Activated CD8-positive, alpha-beta memory T cell treated with anti-CD3 and anti-CD28 coated beads, Interleukin-2, amount 10 ng/mL, durations not matched to agents 7 days and 5 days (primary cell): ENCODE measurements around the gene FKBP9. TPM values are rescaled to one million over a fixed set of nuclear protein-coding genes. Genes with fewer than 3 reads are reported as not detected.
"Not testable (repeated sequence)": the region's sequence is repeated elsewhere in the genome, so short reads cannot be mapped to it uniquely, and the experiment has no call there.

Experiments
- ATAC-seq: fragments of 150-1000 bp; cut with Tn5 transposase; one replicate; pipeline ENCODE4 v1.10.0; 2021; ENCODE audit warnings: moderate library complexity
- CTCF ChIA-PET: fragments of 350-600 bp; sonication (Branson Sonifier 250); formaldehyde crosslinking; loops from one replicate; lab custom pipeline; 2021; ENCODE audit warnings: antibody characterized with exemption; lab: Charles Lee
- DNase-seq: peaks from one replicate; pipeline ENCODE4 v3.0.0-alpha.2; 2020
- H3K27ac Mint-ChIP-seq: one replicate; pipeline ENCODE4 v1.8.0; 2021; ENCODE audit warnings: mild to moderate bottlenecking, mixed read lengths
- H3K27me3 Mint-ChIP-seq: one replicate; pipeline ENCODE4 v1.8.0; 2021; ENCODE audit warnings: mixed read lengths
- H3K36me3 Mint-ChIP-seq: one replicate; pipeline ENCODE4 v1.8.0; 2021; ENCODE audit warnings: mild to moderate bottlenecking, mixed read lengths
- H3K4me1 Mint-ChIP-seq: one replicate; pipeline ENCODE4 v1.8.0; 2021; ENCODE audit warnings: mixed read lengths
- H3K4me3 Mint-ChIP-seq: one replicate; pipeline ENCODE4 v1.8.0; 2021; ENCODE audit warnings: mild to moderate bottlenecking, moderate library complexity, mixed read lengths
- H3K9me3 Mint-ChIP-seq: one replicate; pipeline ENCODE4 v1.8.0; 2022; ENCODE audit warnings: low read depth, mixed read lengths
- total RNA-seq, 2 experiments: library from RNA; stranded (reverse); gene quantifications; one replicate each; pipeline ENCODE4 v1.2.3, GENCODE V29; 2021

FKBP9 gene
- total RNA-seq: 1 to 10 TPM in 1 of 2 experiments, under 1 TPM in 1; 0.53 to 1.5 TPM

DNA sequence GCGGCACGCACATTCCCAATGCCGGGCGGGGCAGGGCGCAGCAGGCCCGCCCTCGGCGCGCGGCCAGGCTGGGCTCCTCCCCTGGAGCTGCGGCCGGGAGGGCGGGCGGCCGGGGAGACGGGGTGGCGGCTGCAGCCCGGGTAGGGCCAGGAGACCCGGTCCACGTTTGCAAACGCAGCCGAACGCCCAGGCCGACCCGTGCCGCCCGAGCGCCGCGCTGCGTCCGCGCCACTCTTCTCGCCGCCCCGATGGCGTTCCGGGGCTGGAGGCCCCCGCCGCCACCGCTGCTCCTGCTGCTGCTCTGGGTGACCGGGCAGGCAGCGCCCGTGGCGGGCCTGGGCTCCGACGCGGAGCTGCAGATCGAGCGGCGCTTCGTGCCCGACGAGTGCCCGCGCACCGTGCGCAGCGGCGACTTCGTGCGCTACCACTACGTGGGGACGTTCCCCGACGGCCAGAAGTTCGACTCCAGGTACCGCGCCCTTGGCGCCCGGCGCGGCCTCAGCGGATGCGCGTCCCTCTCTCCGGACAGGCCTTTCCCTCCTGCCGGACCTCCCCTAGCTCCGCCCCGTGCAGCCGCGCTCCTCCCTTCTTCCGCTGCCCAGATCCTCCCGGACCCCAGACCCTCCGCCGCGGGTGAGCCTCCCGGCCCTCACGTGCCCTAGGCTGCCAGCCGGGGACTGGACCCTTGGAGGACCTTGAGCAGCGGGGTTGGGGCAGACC, at the start of gene FKBP9:
Gene FKBP9, plus strand, starts transcription at position 115 of the 720 bp plus-strand sequence. Its CDS starts 134 bp downstream, at position 249.
- Mint-ChIP-seq H3K4me3 (peak within 1 kb of the TSS; percentile 73), H3K27ac (no peak within 1 kb of the TSS), H3K9me3 (no peaks in the 10 kb centered on the region), H3K27me3 (peaks cover 40% of the 10 kb centered on the region), H3K4me1 (peaks cover 5% of the 10 kb centered on the region), H3K36me3 (peaks cover 2% of the 10 kb centered on the region)
- ATAC-seq: peak; percentile 78
- CTCF ChIA-PET: interaction anchor here (1.0 to 1.2 kb wide), 2 partner anchors 83 to 111 kb away, joined by 3 read pairs; no protein-coding TSS in a partner anchor
- DNase-seq: no peak

DNA sequence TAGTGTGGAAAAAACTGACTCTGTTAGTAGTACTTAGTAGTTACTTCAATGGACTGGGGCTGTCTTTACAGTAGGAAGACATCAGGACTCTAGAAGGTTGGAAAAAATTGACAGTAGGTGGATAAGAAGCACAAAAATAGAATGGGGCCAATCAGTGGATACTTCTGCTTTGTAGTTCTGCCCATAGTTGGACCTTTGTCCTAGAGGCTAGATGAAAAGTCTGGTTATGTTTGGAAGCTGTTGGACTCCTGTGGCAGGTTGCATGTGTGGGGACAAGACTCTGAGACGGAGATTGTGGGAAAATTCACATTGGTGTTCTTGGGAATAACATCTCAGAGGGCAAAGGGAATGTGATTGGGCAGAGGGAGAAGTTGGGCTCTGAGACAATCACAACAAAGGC, 47.0 kb upstream of the FKBP9 start:
- Mint-ChIP-seq H3K9me3 (no peaks in the 10 kb centered on the region), H3K36me3 (no peaks in the 10 kb centered on the region), H3K4me3 (no peak overlapping the region), H3K27me3 (no peaks in the 10 kb centered on the region), H3K4me1 (peaks cover 9% of the 10 kb centered on the region), H3K27ac (no peak overlapping the region)
- ATAC-seq (no peak), DNase-seq (no peak)
- CTCF ChIA-PET: no interaction called here

DNA sequence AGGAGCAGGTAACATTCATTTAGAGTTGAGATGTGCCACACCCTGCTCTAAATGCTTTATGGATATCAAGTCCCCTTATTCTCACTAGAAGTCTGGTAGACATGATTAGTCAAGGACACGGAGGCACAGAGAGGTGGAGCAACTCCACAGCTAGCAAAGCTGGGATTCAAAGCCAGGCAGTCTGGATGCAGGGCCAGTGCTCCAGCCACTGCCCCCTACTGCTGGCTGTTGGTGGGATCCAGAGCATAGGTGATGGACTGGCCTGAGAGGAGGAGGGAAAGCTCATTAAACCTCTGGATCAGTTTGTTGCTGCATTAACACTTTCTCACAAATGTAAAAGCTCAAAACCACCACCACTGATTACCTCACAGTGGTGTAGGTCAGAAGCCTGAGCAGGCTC, 43.1 kb upstream of the FKBP9 start:
- no peak overlapping the region for H3K4me3 Mint-ChIP-seq
- peaks cover 5% of the 10 kb centered on the region for H3K36me3 Mint-ChIP-seq
- H3K9me3 Mint-ChIP-seq: no peaks in the 10 kb centered on the region
- no peaks in the 10 kb centered on the region for H3K27me3 Mint-ChIP-seq
- no peaks in the 10 kb centered on the region for H3K4me1 Mint-ChIP-seq
- DNase-seq: no peak
- no peak for ATAC-seq
- no peak overlapping the region for H3K27ac Mint-ChIP-seq
- CTCF ChIA-PET: no interaction called here

DNA sequence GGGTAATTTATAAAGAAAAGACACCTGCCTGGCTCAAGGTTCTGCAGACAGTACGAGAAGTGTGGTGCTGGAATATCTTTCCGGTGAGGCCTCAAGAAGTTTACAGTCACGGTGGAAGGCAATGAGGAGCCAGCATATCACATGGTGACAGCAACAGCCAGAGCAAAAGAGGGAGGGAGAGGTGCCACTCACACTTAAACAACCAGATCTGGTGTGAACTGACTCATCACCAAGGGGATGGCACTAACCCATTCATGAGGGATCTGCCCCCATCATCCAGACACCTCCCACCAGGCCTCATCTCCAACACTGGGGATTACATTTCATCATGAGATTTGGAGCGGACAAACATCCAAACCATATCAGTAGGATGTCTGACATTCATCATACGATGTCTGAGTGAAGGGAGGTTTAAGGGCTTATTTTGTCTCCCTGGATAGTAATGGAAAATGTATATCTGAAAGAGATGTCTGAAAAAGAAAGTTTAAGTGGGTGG, 42.2 kb upstream of the FKBP9 start:
- no peak for ATAC-seq
- no peaks in the 10 kb centered on the region for H3K27me3 Mint-ChIP-seq

GRCh38 chr7:32916006-32916405, 41.2 kb upstream of the FKBP9 start:
- DNase-seq (no peak), ATAC-seq (no peak)
- CTCF ChIA-PET: no interaction called here
- Mint-ChIP-seq H3K9me3 (no peaks in the 10 kb centered on the region), H3K36me3 (peaks cover 5% of the 10 kb centered on the region), H3K4me1 (no peaks in the 10 kb centered on the region), H3K27me3 (no peaks in the 10 kb centered on the region), H3K27ac (no peak overlapping the region), H3K4me3 (no peak overlapping the region)

More for the DNA sequence above, 42.2 kb upstream of the FKBP9 start:
- Mint-ChIP-seq H3K9me3 (no peaks in the 10 kb centered on the region), H3K4me1 (no peaks in the 10 kb centered on the region), H3K36me3 (peaks cover 5% of the 10 kb centered on the region), H3K4me3 (no peak overlapping the region), H3K27ac (no peak overlapping the region)
- CTCF ChIA-PET: no interaction called here
- DNase-seq: no peak

DNA sequence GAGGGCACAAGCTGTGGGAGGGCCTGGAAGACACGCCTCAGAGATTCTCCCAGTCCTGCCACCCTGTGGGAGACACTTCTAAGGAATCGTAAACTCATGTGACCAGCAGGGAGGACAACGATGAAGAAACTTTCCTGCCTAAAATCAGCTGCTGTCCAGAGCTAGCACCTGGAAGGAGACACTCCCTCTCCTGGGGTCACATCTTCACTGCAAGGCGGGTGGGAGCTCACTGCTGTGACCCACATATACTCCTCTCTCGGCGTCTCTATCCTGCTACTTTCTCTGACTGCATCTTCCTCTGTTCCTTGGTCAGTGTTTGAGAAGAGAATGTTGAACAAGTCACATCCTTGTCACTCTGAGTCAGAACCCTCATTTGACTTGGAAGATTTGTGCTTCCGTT, 40.2 kb upstream of the FKBP9 start:
- H3K36me3 Mint-ChIP-seq, DNase-seq, CTCF ChIA-PET, H3K4me3 Mint-ChIP-seq, H3K27me3 Mint-ChIP-seq, H3K4me1 Mint-ChIP-seq, ATAC-seq, H3K9me3 Mint-ChIP-seq, H3K27ac Mint-ChIP-seq: not testable (repeated sequence)

- no peaks in the 10 kb centered on the region for H3K27me3 Mint-ChIP-seq
- no peaks in the 10 kb centered on the region for H3K4me1 Mint-ChIP-seq
- DNase-seq: no peak
- no peaks in the 10 kb centered on the region for H3K9me3 Mint-ChIP-seq
- no peak overlapping the region for H3K4me3 Mint-ChIP-seq
- no peak for ATAC-seq
- CTCF ChIA-PET: no interaction called here
- H3K27ac Mint-ChIP-seq: no peak overlapping the region
- peaks cover 2% of the 10 kb centered on the region for H3K36me3 Mint-ChIP-seq
Observed at GRCh38 chr7:32921896-32922295, 35.3 kb upstream of the FKBP9 start.

DNA sequence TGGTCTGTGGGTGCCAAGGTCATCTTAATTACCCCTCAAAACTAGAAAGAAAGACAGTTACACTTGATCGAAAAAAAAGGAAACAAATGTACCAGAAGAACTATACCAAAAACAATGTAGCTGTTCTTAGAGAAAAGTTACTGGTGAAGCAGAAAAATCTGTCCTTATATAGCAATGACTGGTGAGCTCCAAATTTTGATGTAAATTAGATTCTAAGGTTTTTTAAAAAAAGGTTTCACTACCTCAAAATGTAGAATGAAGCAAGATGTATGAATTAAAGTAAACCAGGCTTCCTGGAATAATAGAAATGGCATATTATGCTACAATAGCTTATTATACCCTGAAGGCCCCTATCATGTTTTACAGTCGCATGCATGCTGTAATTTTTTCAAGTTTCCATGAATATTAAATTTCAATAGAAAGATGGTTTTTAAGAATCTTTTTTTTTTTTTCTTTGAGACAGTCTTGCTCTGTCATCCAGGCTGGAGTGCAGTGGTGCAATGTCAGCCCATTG, 28.4 kb upstream of the FKBP9 start:
- DNase-seq (no peak), ATAC-seq (no peak)
- no peaks in the 10 kb centered on the region for H3K4me1 Mint-ChIP-seq
- H3K4me3 Mint-ChIP-seq: no peak overlapping the region
- no peaks in the 10 kb centered on the region for H3K27me3 Mint-ChIP-seq
- peaks cover 4% of the 10 kb centered on the region for H3K36me3 Mint-ChIP-seq
- CTCF ChIA-PET: no interaction called here
- H3K9me3 Mint-ChIP-seq: no peaks in the 10 kb centered on the region
- H3K27ac Mint-ChIP-seq: no peak overlapping the region

GRCh38 chr7:32929430-32930143, 27.7 kb upstream of the FKBP9 start:
- H3K36me3 Mint-ChIP-seq: peaks cover 4% of the 10 kb centered on the region
- no peak overlapping the region for H3K4me3 Mint-ChIP-seq
- CTCF ChIA-PET: interaction anchor here (1.3 kb wide), 1 partner anchor 13 kb away, joined by 4 read pairs; no protein-coding TSS in a partner anchor
- H3K4me1 Mint-ChIP-seq: no peaks in the 10 kb centered on the region
- no peak for ATAC-seq
- H3K27ac Mint-ChIP-seq: no peak overlapping the region
- no peaks in the 10 kb centered on the region for H3K9me3 Mint-ChIP-seq
- no peak for DNase-seq
- H3K27me3 Mint-ChIP-seq: no peaks in the 10 kb centered on the region

GRCh38 chr7:32930378-32930777, 26.9 kb upstream of the FKBP9 start:
- Mint-ChIP-seq H3K27me3 (no peaks in the 10 kb centered on the region), H3K4me3 (no peak overlapping the region), H3K36me3 (peaks cover 4% of the 10 kb centered on the region), H3K27ac (no peak overlapping the region), H3K9me3 (no peaks in the 10 kb centered on the region), H3K4me1 (no peaks in the 10 kb centered on the region)
- DNase-seq (no peak), ATAC-seq (no peak)
- CTCF ChIA-PET: interaction anchor here (1.3 kb wide), 1 partner anchor 13 kb away, joined by 4 read pairs; no protein-coding TSS in a partner anchor

GRCh38 chr7:32935558-32935957, 21.7 kb upstream of the FKBP9 start:
- peaks cover 6% of the 10 kb centered on the region for H3K36me3 Mint-ChIP-seq
- H3K9me3 Mint-ChIP-seq: no peaks in the 10 kb centered on the region
- DNase-seq: no peak
- no peak for ATAC-seq
- H3K27me3 Mint-ChIP-seq: no peaks in the 10 kb centered on the region
- no peak overlapping the region for H3K27ac Mint-ChIP-seq
- H3K4me1 Mint-ChIP-seq: peaks cover 7% of the 10 kb centered on the region
- CTCF ChIA-PET: no interaction called here
- no peak overlapping the region for H3K4me3 Mint-ChIP-seq

GRCh38 chr7:32936689-32937088, 20.6 kb upstream of the FKBP9 start:
- Mint-ChIP-seq H3K4me1 (peaks cover 12% of the 10 kb centered on the region), H3K27me3 (peaks cover 3% of the 10 kb centered on the region), H3K36me3 (peaks cover 6% of the 10 kb centered on the region), H3K4me3 (no peak overlapping the region), H3K9me3 (no peaks in the 10 kb centered on the region), H3K27ac (no peak overlapping the region)
- ATAC-seq: no peak
- CTCF ChIA-PET: interaction anchor here (1.2 to 6.2 kb wide), 2 partner anchors 9 to 90 kb away, joined by 3 to 27 read pairs; no protein-coding TSS in a partner anchor
- no peak for DNase-seq

DNA sequence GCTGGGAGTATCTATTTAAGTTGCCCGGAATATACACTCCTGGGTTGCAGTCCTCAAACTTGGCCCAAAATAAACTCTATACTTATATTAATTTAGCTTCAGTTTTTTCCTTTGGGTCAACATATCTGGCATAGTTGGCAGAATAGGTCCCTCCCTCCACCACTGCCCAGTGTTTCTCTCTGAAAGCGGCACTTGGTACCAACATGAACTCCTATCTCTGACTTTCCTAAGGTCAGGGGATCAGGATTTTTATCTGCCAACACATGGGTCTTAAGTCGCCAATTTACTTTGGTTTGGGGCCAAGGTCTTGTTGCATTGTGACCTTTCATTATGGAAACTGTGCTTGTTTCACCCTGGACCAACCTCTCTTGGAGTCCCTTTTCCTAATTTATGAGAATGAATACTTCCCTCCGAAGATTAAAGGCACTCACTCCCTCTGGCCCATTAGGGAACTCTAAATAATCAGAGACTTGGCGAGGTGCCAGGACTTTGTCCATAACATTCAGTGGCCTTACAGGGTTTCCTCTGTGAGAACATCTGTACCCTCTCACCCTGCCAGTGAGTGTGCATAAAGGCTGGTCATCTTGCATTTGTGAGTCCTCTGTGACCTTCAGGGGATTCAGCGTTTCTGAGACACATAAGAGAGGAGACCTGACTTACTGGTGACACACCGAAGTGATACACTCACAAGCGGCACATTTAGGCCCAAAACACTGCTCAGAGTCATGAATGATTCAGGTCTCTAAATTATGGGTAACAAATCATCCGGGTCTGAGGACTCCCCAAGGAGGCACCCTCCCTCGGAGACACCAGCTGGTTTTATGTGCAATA, 19.7 kb upstream of the FKBP9 start:
- Mint-ChIP-seq H3K9me3 (no peaks in the 10 kb centered on the region), H3K4me1 (peaks cover 18% of the 10 kb centered on the region), H3K36me3 (peaks cover 6% of the 10 kb centered on the region), H3K4me3 (no peak overlapping the region), H3K27me3 (peaks cover 6% of the 10 kb centered on the region), H3K27ac (no peak overlapping the region)
- no peak for ATAC-seq
- CTCF ChIA-PET: interaction anchor here (0.6 to 6.2 kb wide), 5 partner anchors 10 to 1555 kb away, joined by 3 to 27 read pairs (median 3); no protein-coding TSS in a partner anchor
- DNase-seq: no peak
